NCI-H226 (cell line): ENCODE measurements around the gene PAX2.
A peak's percentile ranks its signal among the peaks of the same experiment; 100 is the strongest.

Source experiments
- DNase-seq: peaks from one replicate; pipeline ENCODE4 v3.0.0-alpha.2; 2015

Gene PAX2

DNA sequence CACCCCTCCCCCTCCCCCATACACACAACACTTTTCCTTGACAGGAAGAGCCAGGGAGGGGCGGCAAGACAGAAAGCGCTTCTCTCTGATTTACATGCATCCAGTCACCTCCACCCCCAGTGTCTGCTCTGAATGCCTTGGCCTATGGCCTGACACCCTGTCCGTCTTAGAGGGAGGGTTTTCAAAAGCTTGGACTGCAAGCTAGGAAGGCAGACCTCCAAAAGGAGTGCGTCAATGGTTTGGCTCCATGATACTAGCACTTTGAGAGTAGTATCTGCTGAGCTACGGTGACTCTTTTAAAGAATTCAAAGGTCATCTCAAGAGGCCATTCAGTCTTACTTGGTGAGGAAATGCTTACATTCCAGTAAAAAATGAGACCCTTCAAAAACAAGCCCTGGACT is 20.3 kb upstream of the PAX2 start:
- DNase-seq, result no peak

DNA sequence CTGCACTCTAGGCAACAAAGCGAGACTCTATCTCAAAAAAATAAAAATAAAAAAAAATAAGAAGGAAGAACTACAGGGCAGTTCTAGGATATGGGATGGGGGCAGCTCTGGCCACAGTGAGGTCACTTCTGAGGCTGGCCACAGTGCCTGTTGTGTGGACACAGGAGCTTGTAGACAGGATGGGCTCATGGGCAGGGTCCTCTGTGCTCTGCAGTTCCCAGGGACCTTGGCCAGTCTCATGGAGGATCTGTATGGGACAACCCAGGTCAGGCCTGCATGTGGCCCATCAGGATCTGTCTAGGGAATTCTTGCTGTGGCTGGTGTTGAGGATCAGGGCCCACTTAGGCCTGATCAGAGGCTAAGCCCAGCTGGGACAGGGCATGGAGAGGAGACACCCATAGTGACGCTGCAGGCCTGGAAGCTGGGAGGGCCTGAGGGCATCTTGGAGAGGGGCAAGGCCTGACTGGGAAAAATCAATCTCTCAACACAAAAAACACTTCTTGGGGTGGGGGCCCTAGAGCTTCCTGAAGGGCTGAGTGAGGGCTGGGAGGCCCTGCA is 19.4 kb upstream of the PAX2 start:
- no peak for DNase-seq

DNA sequence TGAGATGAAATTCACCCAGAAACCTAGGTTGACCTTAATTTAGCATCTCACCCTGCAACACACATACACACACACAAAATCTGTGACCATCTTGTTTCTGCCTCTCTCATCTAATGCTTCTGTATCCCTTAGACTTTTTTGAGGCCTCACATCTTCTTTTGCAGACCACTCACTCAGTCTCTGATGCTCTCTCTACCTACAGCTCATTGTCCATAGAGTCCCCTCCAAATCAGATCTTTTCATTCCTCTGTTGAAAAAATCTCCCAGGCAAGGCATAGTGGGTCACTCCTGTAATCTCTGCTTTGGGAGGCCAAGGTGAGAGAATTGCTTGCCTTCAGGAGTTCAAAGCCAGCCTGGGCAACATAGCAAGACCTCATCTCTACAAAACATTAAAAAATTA is 17.6 kb upstream of the PAX2 start:
- no peak for DNase-seq

DNA sequence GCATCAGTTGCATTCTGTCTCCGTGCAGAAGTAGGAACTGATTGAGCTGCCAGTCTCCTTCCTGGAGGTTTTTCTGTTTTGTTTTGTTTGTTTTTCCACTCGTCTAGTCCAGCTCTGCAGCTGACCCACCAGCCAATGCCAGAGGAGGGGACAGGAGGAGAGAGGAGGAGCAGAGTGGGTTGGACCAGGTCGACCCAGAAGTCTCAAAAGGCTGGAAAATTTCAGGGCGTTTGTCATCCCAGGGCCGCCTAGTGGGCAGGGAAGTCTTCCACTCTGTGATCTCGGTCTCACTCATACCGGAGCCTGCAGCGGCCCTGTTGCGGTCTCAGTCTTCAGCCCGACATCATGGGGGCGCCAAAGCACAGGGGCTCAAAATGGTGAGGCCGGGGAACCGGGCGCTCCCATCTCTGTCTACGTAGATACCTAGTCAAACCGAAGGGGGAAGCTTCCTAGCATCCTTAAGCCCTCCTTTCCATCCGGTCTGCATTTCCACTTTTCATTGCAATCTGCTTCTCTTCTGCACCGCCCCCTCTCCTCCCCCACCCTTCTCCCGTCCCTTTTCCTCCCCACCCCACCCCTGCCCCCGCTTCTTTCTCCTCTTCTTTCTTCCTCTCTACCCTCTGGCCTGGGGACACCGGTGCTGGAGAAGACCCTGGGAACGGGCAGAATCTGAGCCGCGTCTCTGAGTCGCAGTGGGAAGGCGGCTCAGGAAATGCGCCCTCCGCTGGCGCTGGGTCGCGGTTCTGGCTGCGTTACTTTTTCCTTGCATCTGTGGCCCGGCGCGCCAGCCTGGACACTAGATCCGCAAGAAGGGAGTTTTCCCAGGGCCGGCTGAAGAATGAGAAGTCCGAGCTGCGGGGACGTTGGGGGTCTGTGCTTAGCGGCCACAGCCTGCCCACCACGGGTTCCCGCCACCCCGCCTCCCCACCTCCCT is 16.2 kb upstream of the PAX2 start:
- peak; percentile 42 for DNase-seq

DNA sequence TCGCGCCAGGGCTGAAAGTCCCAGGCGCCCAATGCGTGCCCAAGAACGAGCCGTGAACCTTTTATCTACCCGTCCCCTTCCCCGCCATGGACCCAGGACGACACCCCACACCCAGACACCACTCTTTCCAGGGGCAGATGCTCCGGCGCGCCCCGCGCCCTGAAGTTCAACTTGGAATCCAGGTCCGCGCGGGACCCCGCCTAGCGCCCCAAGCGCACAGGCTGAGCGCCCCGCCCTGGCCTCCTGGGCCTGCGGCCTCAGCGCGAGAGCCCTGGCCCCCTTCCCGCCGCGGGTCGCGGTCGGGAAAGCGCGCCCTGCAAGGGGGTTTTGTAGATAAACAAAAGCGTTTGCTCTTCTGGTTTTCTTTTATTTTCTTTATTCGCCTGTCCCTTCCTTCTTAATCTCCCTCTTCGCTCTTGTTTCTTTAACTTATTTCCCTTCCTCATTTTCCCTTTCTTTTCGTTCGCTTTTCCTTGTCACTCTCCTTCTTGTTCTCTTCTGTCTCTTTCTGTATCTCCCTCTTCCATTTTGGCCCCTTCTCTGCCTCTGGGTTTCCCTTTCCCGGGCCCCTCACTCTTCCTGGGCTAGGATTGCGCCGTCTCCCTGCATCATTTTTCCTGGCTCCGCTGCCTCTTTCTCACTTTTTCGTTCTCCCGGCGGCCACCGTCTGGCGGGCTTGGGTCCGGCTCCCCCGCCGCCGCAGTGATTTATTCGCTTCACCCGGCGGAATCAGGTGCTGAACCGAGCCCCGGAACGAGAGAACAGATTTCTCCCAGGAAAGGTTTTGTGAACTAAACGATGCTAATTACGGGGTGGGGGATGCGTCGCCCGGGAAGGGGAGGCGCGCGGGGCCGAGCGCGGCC is 15.3 kb upstream of the PAX2 start:
- DNase-seq, result no peak

DNA sequence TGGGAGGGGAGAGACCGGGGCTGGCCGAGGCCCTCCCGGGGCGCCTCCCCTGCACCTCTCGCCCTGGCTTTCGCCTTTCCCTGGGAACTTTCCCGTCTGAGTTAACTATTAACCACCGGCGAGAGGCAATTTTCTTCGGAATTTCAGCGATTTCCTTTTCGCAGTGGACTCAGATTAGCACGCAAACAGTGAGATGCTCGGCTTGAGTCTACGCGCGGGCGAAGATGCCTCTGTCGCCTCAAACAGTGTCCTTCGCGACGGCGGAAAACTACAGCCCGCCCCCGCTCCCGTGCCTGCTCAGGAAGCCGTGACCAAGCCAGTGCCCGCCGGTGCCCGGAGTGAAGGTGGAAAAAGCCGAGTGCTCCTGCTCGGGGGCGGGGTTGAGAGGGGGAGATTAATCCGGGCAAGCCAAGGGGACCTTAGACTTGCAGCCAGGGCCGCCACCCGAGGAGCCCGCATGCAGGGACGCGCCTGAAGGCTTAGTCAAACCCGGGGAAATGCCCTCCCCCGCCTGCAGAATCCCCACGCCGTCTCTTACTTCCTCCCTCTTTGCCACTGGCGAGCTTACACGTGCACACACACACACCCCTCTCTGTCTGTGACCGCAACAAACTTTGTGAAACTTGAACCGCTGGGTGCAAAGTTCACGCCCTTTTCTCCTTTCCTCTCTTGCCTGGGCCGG is 14.5 kb upstream of the PAX2 start:
- DNase-seq, result no peak

DNA sequence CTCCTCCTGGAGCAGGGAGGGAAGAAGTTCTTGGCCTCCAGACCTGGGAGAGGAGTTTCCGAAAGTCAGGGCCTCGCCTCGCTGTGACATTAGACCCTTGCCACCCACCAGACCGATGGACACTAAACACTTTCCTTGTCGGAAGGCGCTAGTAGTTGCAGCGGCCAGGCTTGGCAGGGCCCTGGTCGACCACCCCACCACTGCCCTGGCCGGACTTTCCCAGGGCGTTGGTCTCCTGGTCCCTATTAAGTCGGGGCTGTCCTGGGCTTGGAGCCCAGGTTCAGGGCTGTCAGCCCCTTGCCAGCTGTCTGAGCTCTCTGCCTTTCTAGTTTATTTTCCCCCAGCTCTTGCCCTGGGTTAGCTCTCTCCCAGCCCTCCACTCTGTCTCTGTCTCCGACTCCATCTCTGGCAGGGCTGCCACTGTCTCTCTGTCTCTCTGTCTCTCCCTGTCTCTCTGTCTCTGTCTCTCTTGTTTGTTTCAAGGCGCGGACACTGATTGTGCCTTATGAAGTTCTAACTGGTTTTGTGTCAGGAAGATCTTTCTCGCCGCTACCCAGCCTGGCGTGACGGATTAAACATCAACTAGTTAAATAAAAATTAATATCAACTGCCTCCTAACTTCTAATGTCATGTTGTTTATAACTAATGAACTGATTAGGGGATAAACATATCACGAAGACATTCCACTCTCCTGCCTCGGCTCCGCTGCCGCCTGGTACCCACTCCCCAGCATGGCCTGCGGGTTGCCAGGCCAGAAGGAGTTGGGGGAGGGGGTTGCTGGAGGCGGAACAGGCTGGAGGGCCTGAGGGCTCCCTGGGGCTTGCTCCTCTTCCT is 13.8 kb upstream of the PAX2 start:
- DNase-seq, result no peak

DNA sequence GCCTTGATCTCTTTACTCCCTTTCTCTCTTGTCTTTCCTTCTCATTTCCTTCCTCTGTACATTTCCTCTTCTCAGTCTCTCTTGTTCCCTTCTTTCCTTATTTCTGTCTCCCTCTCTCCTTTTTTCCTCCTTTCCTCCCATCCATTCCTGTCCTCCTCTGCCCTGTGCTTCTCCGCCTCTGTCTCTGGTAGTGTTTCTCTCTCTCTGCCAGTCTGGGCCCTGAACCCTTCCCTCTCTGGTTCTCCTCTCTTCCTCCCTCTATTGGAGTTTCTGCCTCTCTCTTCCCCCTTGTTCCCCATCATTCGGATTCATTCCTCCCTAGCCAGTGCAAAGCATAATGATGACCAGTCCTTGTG is 13.2 kb upstream of the PAX2 start:
- DNase-seq, result no peak

DNA sequence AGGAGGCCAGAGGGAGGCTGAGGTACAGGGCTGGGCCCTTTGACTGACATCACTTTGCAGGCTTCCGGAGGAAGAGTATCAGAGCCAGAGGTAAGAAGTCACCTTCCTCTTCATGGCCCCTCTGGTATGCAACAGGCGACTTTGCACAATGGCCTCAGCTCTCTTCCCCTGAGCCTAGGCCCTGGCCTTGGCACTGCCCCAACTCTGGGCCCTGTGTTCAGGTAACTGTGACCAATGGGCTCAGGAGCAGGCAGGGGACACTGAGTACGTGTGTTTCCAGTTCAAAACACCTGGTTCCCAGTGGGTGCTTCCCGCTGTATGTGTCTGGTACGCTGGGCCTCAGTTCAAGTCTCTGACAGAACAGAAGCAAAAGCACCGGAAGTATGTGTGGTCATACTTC is 12.1 kb upstream of the PAX2 start:
- DNase-seq, result no peak

DNA sequence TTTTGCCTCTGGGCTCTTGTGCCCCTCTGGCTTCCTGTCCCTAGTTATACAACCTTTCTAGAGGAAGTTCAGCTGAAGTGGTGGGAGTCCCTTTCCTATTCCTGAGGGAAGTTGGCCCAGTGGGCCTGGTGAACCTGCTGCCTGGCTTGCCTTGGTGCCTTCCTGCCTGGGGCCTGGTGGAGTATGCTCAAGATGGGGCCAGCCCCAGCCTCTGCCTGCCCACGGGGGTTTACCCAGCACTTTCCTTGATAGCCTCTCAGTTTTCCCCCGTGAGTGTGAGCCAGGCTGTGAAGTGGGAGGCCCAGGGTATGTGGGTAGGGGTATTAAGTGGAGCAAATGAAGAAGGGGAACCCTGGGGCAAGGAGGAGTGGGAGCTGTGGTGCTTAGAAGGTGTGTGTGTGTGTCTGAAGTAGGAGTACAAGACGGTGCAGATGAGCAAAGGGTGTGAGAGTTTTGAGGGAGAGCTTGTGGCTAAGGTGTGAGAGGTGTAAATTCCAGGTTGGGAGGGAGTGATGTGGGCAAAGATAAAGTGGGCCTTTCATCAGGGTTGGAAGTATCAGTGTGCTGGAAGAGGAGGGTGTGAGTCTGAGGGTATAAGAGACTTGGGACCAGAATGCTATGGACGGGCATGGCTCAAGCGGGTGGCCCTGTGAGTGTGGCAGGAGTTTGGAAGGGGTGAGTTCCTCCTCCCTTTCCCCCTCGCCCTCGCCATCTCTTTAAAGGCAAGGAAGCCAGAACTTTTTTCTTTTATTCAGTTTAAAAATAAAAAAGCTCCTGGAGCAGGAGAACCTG is 10.9 kb upstream of the PAX2 start:
- no peak for DNase-seq

DNA sequence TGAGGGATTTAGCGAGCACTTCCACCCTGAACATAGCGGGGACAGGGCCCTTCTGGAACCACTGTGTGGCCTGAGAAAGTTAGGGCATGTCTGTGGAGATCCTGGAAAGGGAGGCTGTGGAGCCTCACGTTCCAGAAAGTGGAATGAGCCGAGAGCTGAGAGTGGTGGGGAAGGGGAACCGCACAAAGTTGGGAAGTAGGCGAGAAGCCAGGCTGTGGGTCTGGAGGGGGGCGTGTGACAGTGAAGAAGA is 10.4 kb upstream of the PAX2 start:
- no peak for DNase-seq

DNA sequence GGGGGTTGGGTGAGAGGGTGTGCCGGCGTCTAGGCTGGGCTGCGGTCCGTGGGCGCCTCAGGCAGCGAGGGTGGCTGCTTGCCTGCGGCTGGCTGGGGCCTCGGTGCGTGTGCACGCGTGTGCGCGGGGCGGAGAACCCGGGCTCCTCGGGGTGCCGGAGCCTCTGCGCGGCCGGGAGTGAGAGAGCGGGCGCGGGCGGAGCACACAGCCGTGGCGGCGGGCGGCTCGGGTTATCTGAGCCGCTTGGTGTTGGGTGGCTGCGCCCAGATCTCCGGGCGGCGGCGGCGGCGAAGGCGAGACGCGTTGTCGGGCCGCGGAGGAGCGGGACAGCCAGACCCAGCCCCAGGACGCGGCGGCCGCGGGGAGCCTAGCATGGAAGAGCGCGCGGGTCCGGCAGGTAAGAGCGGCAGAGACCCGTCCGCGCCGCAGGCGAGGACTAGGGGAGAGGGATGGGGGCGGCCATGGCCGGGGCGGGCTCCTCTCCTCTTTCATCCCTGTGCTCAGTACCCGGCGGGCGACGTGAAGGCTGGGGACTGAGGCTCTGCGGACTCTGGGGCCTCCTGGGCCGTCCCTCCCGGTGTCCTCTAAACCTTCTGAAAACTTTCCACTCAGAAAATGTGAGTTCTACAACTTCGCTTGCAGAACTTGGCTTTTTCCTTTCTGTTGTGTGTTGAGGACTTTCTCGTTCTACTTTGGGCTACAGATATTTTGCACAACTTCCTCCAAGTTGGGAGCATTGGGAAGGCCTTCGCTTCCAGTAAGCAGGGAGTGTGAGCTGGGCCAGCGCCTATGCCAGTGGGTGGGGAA is 9.8 kb upstream of the PAX2 start:
- no peak for DNase-seq

DNA sequence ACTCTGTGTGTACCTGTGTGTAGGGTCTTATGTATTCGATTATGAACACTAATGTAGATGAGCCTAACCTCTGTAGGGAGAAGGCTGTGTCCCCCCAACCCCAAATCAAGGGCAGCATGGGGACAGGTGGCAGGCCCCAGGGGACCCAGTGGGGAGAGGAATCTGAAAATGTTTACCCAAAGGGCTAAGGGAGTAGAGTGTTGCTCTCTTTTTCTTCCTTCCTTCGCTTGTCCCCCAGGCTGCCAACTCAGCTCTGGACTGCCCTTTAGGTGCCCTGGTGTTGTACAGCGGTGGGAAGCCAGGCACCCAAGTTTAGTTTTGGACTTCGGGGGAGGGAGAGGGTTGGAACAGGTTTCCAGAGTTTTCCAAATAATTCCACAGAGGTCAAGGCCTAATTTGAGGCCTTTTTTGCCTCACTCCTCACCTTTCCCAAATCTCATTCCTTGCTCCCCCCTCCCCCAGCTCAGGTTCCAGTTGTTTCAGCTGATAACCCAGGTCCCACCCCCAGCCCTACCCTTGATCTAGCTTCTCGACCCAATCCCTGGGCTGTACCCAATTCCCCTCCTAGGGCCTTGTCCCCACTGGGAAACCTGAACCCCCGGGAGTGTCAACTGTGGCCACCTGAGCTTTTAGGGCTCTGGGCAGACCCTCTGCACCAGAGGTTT is 9.1 kb upstream of the PAX2 start:
- no peak for DNase-seq

DNA sequence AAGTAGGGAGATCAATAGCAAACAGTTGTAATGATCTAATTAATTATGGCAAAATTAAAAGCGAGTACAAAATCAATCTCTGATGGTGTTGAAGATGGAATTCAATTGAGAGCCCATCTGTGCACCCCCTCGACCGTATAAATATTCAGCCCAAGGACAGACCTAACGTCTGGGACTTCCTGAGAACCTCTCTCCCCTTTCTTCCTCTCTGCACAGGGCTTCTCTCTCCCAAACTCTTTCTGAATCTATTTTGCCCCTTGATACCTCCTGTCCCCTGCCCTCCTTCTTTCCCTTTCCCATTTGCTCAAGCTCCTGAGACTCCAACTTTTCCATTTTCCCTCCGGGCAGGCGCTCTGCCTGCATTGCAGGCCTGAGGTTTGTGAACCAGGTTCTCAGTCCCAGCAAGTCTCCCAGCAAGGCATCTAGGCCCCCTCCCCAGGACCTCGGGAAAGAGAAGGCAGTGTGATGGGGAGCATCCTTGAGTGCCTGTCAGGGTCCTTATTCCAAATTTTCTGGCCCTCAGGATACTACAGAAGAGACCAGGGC is 8.5 kb upstream of the PAX2 start:
- DNase-seq, result no peak

DNA sequence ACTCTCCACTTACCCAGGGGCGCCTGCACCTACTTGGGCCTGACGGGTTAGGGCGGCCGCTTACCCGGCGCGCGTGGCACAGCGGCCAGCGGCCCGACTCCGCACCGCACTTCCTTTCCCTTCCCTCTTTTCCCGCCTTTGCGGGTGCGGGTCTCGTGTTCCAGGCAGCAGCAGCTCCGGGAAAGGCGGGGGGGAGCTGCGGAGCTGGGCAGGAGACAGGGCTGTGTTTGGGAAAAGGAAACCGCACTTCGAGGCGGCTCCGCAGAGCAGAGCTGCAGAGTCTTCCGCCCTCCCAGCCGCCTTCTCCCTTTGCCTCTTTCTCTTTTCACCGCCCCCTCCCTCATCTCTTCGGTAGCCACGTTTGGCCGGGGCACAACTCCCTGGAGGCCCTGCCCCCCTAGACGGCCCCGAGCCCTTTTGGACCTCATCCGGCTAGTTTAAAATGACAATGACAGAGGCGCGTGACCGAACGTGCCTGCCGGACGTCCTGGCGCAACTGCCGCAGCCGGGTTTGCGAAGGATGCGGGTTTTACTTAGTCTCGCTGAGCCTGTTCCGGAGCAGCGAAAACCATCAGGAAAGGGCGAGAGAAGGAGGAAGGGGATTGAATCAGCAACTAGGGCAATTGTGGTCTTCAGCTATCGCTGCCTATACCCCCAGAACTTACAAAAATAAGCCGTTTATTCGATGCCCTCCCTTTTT is 7.9 kb upstream of the PAX2 start:
- DNase-seq, result no peak

DNA sequence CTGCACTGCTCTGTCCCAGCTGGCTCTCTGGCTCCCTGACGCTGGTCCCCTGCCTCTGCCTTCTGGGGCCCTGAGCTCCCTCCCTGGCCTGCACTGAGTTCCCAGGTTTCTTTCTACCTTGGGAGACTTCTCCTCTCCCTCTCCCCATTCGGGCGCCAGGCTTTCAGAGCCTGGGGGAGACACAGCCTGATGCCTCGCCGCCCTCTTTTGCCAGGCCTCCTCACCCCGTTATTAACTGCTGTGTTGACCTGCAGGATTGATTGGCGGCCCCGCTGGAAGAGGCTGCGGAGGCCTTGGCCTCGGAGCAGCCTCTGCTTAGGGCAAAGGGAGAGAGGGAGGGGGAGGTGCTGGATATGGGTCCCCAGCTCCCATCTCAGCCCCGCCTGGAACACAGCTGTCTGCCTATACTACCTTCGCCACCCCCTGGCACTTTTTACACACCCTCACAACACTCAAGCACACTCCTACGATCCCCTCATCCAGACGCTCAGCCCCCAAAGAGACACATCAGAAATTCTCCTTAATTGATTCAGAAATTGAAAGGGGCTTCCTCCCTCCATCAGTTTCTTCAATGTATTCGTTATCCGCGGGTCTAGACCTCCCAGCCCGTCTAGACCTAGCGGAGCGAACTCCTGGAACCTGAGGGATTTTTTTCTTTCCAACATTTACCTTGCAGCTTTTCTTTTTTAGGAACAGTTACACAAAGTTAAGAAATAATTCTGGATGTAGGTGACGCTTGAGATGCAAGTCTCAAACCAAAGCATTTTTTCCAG is 7.1 kb upstream of the PAX2 start:
- no peak for DNase-seq

DNA sequence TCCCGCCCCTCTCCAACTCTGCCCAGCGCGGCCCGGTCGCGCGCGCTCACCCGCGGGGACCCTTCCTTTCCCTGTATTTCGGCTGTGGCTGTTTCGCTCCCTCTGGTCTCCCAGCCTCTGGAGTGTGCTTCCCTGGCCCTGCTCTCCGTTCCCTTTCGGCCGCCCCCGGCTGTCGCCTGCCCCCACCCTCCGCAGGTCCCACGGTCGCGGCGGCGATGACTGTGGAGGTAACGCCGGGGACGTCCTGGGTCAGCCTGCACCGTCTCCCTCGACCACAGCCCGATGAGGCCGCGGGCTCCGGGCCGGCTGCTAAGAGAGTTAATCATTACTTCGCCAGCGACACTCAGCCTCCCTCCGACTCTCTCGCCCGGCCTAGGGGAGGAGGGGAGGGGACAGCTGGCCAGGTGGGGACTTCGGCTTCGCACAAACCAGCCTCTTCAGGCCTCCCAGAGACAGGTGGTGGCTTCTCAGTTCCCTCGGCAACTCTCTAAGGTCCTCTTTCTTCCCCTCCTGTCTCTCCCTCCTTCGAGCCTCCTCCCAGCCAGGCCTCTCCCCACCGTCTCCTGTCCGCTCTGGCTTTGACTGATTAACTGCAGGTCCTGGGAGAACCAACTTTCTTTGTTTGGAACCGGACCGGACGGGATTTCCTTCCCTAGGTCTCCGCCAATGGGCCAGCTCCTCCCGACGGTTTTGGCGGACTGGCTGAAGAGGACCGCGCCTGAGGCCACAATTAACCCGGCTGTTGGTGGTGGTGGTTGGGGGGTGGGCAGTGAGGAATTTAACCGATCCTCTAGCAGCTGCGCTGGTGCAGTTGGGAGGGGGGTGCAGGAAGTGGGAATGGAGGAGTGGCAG is 5.6 kb upstream of the PAX2 start:
- no peak for DNase-seq
